Lower lobe of right lung (tissue), 2 donors: ENCODE data around the gene ACSL3. TPM values are rescaled to one million over a fixed set of nuclear protein-coding genes. Genes with fewer than 3 reads are reported as not detected.
"Not testable (repeated sequence)": the region's sequence is repeated elsewhere in the genome, so short reads cannot be mapped to it uniquely, and the experiment has no call there.

ENCODE experiments used
- ATAC-seq, 2 donors: fragments of 200-7000 bp; cut with Tn5 transposase; one replicate each; pipeline ENCODE4 v1.9.1; 2020 to 2022; ENCODE audit warnings: mild to moderate bottlenecking in 2 of 2, moderate library complexity in 2 of 2
- DNase-seq: peaks from one replicate; pipeline ENCODE4 v3.0.0-alpha.2; 2020
- H3K27ac ChIP-seq: fragments of 200-600 bp; one replicate; pipeline ENCODE4 v1.8.0; 2022
- H3K27me3 ChIP-seq: fragments of 200-600 bp; one replicate; pipeline ENCODE4 v1.8.0; 2022; ENCODE audit warnings: low read depth
- H3K36me3 ChIP-seq: fragments of 200-600 bp; one replicate; pipeline ENCODE4 v1.8.0; 2022; ENCODE audit warnings: mild to moderate bottlenecking
- H3K4me1 ChIP-seq: fragments of 200-600 bp; one replicate; pipeline ENCODE4 v1.8.0; 2022
- H3K4me3 ChIP-seq: fragments of 200-600 bp; one replicate; pipeline ENCODE4 v1.8.0; 2022; ENCODE audit warnings: mild to moderate bottlenecking
- H3K9me3 ChIP-seq: fragments of 200-600 bp; one replicate; pipeline ENCODE4 v1.8.0; 2022
- intact Hi-C: fragments of 100-400 bp; cut with DNase I; formaldehyde crosslinking; loops from one replicate; pipeline ENCODE4 v1.11.0; 2022
- total RNA-seq: library from RNA; stranded (reverse); fragmentation: NEBNext Ultra II Directional; extraction: Animal tissue kit (Norgen Biotek cat#: 25700); gene quantifications from one replicate; pipeline ENCODE4 v1.2.1, GENCODE V29; 2021
- TF ChIP-seq, protein P1 (sequence below): fragments of 200-600 bp; IDR thresholded peaks from one replicate; pipeline ENCODE4 v1.8.0; 2022; ENCODE audit warnings: antibody characterized with exemption, mild to moderate bottlenecking
- donor health status: DM: no; HTN: yes; CAD: no; lungs with severe emphysema.

ACSL3 gene
- total RNA-seq, 1 donor from 2014 or later = 74.2 TPM

DNA sequence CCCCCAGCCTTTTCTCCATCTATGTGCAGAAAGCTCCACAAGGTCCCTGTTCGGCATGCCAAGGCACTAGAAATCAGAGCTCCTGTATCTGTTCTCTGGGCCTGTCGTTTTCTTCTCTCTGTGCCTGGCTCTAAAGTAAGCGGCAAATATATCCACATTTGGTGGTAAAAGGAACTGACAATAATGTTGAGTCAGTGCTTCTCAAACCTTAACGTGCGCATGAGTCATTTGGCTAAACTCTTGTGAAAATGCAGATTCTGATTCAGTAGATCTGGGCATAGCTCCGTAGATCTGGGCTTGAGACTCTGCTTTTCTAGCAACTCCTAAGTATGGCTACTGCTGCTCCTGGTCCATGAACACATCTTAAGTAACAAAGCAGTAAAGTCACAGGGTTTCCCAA is 16.5 kb upstream of the ACSL3 start:
- H3K4me1 ChIP-seq = no peaks in the 10 kb centered on the region
- no peak overlapping the region for H3K27ac ChIP-seq
- DNase-seq (no peak), ATAC-seq (peak; percentile 50 to 59)
- TF ChIP-seq, protein P1, sequence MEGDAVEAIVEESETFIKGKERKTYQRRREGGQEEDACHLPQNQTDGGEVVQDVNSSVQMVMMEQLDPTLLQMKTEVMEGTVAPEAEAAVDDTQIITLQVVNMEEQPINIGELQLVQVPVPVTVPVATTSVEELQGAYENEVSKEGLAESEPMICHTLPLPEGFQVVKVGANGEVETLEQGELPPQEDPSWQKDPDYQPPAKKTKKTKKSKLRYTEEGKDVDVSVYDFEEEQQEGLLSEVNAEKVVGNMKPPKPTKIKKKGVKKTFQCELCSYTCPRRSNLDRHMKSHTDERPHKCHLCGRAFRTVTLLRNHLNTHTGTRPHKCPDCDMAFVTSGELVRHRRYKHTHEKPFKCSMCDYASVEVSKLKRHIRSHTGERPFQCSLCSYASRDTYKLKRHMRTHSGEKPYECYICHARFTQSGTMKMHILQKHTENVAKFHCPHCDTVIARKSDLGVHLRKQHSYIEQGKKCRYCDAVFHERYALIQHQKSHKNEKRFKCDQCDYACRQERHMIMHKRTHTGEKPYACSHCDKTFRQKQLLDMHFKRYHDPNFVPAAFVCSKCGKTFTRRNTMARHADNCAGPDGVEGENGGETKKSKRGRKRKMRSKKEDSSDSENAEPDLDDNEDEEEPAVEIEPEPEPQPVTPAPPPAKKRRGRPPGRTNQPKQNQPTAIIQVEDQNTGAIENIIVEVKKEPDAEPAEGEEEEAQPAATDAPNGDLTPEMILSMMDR = no peak
- H3K36me3 ChIP-seq = no peaks in the 10 kb centered on the region
- H3K9me3 ChIP-seq = no peaks in the 10 kb centered on the region
- intact Hi-C loops = no loop called here
- H3K27me3 ChIP-seq = no peaks in the 10 kb centered on the region
- no peak overlapping the region for H3K4me3 ChIP-seq

DNA sequence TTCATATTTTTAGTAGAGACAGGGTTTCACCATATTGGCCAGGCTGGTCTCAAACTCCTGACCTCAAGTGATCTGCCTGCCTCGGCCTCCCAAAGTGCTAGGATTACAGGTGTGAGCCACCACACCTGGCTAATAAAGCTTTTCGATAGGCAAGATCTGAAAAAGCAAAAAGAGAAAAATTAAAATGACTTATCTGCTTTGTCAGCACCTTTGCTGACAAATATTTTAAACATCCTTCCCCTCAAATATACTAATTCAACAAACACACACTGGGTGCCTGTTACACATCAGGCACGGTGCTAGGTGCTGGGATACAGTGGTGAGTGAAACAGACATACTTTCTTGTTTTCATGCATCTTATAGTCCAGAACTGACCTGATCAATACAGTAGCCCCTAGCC is 15.5 kb upstream of the ACSL3 start:
- H3K27me3 ChIP-seq, H3K4me3 ChIP-seq, H3K27ac ChIP-seq, H3K4me1 ChIP-seq, DNase-seq, H3K36me3 ChIP-seq, intact Hi-C loops, ATAC-seq, H3K9me3 ChIP-seq: not testable (repeated sequence)

DNA sequence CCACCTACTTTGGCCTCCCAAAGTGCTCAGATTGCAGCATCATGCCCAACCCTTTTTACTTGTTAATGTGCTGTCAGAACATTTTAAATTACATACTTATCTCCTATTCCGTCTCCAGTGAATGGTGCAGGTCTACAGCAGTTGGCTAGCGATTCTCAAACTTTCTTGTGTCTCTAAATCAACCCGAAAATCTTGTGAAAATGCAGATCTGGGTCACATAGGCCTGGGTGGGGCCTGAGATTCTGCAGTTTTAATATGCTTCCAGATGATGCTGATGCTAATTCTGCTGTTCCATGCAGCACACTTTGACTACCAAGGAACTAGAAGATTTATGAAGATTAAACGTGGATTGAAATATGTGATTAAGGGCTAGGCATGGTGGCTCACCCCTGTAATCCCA is 14.8 kb upstream of the ACSL3 start:
- no peak for ATAC-seq
- TF ChIP-seq, protein P1 = no peak
- intact Hi-C loops = no loop called here
- DNase-seq = no peak
- no peaks in the 10 kb centered on the region for H3K4me1 ChIP-seq
- no peaks in the 10 kb centered on the region for H3K27me3 ChIP-seq
- H3K4me3 ChIP-seq = no peak overlapping the region
- H3K9me3 ChIP-seq = no peaks in the 10 kb centered on the region
- H3K27ac ChIP-seq = no peak overlapping the region
- H3K36me3 ChIP-seq = no peaks in the 10 kb centered on the region

DNA sequence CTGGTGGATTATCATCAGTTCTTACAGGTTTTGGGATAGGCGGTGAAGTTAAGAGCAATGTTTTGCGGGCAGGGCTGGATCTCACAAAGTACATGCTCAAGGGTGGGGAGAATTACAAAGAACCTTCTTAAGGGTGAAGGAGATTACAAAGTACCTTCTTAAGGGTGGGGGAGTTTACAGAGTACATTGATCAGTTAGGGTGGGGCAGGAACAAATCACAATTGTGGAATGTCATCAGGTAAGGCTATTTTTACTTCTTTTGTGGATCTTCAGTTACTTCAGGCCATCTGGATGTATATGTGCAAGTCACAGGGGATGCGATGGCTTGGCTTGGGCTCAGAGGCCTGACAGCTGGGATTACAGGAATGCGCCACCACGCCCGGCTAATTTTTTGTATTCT is 12.8 kb upstream of the ACSL3 start:
- H3K4me1 ChIP-seq, ATAC-seq, H3K27ac ChIP-seq, intact Hi-C loops, H3K4me3 ChIP-seq, H3K9me3 ChIP-seq, H3K27me3 ChIP-seq, DNase-seq, H3K36me3 ChIP-seq: not testable (repeated sequence)

DNA sequence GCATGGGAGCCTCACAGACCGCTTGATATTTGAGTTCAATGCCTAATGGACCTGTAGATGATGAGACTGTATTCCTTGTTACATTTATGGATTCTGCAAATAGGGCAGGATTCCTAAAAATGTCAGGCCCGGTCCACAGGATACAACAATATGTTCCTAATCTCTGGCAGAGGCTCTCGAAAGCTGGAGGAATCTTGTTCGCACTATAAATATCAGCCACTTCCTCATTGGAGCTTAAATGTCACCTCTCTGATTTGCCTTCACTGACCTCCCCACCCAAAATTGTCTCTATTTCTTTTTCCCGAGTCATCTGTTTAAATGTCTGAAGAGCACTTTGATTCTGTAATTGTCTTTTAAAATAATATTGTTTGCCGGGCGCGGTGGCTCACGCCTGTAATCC is 12.0 kb upstream of the ACSL3 start:
- intact Hi-C loops = no loop called here
- TF ChIP-seq, protein P1 = no peak
- Histone ChIP-seq H3K36me3 (no peaks in the 10 kb centered on the region), H3K4me1 (no peaks in the 10 kb centered on the region), H3K9me3 (no peaks in the 10 kb centered on the region), H3K4me3 (no peak overlapping the region), H3K27me3 (no peaks in the 10 kb centered on the region), H3K27ac (no peak overlapping the region)
- no peak for ATAC-seq
- DNase-seq = no peak

DNA sequence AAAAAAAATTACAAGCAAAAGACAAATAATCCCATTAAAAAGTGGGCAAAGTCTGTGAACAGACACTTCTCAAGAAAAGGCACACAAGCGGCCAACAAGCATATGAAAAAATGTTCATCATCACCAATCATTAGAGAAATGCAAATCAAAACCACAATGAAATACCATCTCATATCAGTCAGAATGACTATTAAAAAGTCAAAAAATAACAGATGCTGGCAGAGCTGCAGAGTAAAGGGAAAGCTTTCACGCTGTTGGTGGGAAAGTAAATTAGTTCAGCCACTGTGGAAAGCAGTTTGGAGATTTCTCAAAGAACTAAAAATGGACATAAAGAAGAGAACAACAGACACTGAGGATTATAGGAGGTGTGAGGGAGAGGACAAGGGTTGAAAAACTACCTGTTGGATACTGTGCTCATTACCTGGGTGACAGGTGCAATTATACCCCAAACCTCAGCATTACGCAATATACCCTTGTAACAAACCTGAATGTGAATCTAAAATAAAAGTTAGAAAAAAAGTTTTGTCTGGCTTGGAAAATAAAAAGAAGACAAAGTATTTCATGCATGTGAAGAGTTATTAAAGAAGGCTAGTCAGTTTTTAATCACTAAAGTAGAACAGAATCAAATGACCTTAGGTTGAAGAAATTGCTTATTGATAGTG is 8.7 kb upstream of the ACSL3 start:
- H3K36me3 ChIP-seq = no peaks in the 10 kb centered on the region
- no peak overlapping the region for H3K27ac ChIP-seq
- H3K4me1 ChIP-seq = no peaks in the 10 kb centered on the region
- ATAC-seq (no peak), DNase-seq (no peak)
- H3K27me3 ChIP-seq = no peaks in the 10 kb centered on the region
- no peaks in the 10 kb centered on the region for H3K9me3 ChIP-seq
- intact Hi-C loops = no loop called here
- no peak overlapping the region for H3K4me3 ChIP-seq
- TF ChIP-seq, protein P1 = no peak
